Stomach (tissue), 4 donors: ENCODE results near the gene TET2.

Source experiments
- CTCF ChIP-seq, 7 experiments: fragments of 450-650 bp in 4 of 7; fragments of 200-600 bp in 3 of 7; sonication (generic) in 3 of 7; IDR thresholded peaks; one replicate each; pipeline ENCODE4 v1.5.1; 2016 to 2019; ENCODE audit warnings: antibody characterized with exemption in 7 of 7, control low read depth in 2 of 7, mild to moderate bottlenecking in 1 of 7
- POLR2A ChIP-seq, 4 donors: fragments of 450-650 bp; IDR thresholded peaks; one replicate each; pipeline ENCODE4 v1.6.1; 2016; ENCODE audit warnings: antibody characterized with exemption in 4 of 4, control low read depth in 2 of 4, mild to moderate bottlenecking in 1 of 4, moderate library complexity in 1 of 4

GRCh38 chr4:105112274-105112673, 34.4 kb upstream of the TET2 start:
- no peak for TF ChIP-seq POLR2A (IDR thresholded peaks at IDR 0.05)
- TF ChIP-seq CTCF (IDR thresholded peaks at IDR 0.05): no peak
